Fibroblast of upper back skin (primary cell): ENCODE results near the gene ANKRD1.
"Not testable (repeated sequence)": the region's sequence is repeated elsewhere in the genome, so short reads cannot be mapped to it uniquely, and the experiment has no call there.

Source experiments
- DNase-seq: peaks from one replicate; pipeline ENCODE4 v3.0.0-alpha.2; 2013

The ANKRD1 gene

DNA sequence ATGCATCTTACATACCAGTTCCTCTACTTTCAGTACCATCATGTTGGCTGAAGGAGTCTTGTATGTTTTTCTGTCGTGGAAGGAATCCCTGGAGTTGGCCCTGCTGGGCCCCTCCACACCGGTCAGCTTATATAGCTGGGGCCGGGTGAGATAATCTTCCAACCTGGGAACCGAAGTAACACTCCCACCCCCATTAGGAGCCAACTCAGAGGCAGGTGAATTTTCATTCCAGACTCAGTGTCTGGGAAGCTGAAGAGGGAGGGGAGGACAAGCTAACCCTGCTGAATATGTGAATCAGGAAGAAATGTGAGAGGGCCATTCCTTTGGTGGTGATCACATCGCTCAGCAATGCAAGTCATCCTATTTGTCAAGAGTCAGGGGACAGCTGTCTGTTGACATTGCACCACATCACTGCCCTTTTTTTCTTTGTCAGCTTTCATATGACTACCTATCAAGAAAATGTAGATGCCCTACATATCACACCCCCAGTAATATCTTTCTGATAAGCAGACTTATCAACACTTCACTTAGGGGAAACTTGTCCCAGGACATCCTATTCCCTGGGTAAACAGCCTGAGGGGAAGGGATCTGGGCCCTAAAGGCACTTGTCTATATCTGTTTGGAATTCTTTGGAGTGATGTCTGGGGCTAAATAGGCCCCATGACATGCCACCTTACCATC lies at the start of gene ANKRD1:
ANKRD1 (minus strand) TSS at position 102 of the 681 bp plus-strand sequence; CDS start at position 42, 60 bp downstream.
- peak; percentile 93 for DNase-seq

DNA sequence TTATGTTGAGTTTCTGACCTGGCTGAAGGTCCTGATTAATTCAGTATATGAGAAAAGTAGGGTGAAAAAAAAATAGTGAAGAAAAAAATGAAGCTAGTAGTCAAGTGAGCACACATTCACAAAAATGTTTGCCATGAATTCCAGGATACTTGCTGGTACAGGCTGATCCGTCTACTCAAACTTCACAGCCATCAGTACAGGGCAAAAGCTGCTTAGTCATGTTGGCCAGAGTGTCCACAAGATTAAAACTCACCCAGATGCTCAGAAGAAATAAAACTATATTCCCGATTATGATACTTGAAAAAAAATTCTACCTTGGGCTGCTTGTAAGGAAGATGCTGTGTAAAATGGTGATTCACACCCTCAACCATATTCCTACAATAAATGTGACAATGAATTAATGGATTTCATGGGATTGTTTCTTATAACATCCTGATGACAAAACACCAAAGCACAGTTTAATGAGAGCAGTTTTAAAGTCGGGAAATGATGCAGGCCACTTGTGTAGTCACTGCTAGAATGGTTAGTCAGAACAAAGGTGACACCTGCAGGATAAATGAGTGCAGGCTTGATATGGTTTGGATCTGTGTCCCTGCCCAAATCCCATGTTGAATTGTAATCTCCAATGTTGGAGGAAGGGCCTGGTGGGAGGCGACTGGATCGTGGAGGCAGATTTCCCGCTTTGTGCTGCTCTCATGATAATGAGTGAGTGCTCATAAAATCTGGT lies 49.2 kb upstream of the ANKRD1 start:
- DNase-seq = peak; percentile 71

DNA sequence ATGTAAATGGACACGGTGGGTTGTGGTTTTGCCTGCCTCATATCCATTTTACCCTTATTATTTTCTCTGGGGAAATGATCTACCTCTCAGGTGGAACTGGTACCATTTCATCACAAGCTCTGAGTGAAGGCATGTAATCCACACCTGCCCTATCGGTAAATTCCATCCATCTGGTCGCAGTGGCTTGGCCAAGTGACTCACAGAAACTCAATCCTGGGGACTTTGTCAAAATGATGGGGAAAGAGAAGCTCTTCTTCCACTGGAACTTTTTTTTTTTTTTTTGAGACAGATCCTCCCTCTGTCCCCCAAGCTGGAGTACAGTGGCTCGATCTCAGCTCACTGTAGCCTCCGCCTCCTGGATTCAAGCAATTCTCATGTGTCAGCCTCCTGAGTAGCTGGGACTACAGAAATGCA lies 48.2 kb upstream of the ANKRD1 start:
- peak; percentile 17 for DNase-seq

DNA sequence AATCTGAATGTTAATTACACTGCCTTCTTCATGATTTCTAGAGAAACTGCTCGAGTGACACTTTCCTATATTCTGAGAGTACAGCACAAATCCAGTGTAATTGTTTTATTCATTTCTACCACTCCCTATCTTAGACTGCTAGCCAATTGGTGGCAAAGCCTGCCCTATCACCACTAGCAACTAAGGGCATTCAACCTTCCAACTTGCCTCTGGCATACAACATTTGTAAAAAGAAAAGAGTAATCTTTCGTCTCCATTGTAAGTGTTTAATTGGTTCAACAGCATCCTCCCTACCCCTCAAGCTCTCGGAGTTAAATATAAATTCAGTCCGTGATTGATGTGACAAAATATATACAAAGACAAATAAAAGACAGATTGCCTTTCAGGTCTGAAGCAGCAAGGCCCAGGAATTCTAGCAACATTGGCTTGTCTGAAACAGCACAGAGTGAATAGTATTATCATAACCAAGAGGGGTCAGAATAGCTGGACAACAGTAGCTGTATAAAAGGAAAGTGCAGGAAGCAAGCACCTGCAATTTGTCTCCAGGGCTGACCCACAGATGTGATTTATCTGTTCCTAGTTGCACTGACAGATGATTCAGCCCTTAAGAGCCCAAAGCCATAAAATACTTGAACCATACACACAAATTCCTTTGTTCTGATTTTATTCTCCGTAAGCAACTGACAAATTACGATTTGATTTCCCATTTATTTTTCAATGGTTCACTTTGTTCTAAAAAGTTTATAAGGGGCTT lies 47.6 kb upstream of the ANKRD1 start:
- DNase-seq = peak; percentile 94

DNA sequence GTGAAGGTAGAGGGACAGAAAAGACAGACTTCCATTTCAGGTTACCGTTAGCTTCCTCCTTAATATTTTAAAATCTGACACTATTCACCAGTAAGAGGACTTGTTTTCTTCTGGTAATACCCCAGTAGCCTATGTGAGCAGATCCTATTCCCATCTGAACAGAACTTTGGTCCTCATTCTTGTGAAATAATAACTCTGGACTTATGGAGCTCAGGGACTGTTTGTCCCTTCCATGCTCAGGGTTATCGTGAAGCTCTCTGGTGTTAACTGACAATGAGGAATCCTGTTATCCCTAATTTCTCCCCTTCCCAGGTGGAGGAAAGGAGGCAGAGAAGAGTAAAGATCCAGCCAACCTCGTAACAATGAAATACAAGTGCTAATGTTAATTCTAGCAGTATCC lies 47.0 kb upstream of the ANKRD1 start:
- no peak for DNase-seq

DNA sequence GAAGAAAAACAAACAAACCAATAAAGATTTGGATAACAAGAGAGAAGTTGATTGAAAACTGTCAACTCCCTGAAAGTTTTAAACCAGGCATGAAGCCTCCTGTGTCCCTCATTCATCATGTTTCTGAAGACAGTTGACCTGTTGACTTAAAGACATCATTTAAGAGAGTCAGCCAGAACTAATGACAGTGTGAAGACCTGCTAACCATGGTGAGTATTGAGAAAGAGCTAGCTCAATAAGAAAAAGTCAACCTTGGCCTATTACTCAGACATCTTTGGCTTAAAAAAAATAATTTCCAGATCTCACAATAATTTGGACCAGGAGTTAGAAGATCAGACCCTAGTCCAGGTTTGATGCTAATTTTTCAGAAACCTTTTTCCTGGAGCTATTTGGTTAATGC lies 45.3 kb upstream of the ANKRD1 start:
- DNase-seq = no peak

DNA sequence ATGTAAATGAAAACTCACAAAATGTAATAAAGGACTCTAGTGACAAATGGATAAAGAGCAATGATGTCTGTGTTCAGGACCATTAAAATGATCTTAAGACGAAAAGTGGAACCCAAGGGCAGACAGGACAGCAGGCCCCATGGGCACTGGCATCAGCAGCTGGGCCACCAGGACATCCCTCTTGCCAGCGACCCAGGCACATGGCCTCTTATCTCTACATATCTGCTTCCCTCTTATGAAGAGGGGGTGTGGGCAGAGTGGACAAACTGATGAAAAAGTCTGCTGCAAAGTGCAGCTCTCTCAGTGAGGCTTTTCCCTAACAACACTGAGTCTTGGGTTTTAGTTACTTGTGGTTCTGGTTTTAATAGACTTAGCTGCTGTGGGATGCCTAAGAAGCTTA lies 44.8 kb upstream of the ANKRD1 start:
- no peak for DNase-seq

DNA sequence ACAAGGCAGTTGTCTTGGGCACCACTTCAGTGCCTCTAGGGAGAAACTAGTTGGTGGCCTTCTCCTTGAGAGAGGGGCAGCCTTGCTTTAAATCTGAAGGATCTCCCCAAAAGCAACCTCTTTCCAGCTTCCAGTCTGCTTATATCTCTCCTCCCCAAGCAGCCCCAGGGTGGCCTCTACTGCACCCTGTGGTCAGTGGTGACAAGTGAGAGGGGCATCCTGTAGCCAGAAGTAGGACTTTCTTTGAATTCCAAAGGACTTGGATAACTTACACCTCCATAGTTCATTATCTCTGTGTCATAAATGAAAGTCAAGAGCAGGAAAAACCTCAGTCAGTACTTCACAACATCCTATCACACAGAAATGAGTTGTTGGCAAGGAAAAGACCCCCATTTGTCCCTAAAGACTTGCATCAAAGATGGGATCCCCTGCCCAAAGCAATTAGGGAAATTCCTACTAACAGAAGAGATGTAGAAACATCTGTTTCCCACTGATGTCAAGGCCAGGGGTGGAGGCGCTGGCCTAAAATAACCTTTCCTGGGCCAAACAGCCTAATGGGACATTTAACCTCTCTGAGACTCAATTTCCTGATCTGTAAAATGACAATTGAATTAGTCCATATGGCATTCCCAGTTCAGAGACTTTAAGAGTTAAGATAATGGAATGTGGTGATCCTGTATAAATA lies 44.0 kb upstream of the ANKRD1 start:
- no peak for DNase-seq

DNA sequence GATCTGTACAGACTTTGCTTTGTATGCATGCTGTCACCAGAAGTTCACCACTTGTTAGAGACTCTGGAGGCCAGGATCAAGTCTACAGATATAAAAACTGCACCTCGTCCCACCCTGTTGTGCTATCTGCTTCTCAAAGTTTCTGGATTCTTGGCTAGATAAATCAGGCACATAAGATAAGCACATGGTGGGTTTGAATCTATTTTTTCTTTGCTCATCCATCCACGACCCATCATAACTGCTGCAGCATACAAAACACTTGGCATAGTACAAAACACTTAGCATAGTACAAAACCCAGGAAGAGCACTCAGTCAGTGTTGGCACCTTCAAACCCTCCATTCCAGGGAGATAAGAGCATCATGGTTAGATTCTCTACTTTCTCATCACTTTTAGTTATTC lies 42.4 kb upstream of the ANKRD1 start:
- DNase-seq = no peak

DNA sequence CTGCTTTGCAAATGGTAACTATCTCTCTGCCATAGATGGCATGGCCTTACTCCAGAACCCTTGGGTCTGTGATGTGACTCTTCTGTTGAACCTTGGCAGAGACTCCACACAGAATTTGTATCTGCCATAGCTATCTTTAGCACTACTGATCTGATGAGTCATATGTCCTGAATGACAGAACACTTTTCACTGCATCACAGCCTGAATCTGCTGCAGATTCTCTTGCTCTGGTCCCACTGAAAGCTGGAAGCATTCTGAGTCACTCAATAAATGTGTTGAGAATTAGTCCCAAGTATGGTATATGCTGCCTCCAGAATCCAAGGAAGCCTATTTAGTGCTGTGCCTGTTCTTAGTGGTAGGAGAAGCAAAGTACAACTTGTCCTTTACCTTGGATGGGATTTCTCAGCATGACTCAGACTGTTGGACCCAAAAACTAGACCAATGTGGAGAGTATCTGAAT lies 39.5 kb upstream of the ANKRD1 start:
- peak; percentile 97 for DNase-seq

DNA sequence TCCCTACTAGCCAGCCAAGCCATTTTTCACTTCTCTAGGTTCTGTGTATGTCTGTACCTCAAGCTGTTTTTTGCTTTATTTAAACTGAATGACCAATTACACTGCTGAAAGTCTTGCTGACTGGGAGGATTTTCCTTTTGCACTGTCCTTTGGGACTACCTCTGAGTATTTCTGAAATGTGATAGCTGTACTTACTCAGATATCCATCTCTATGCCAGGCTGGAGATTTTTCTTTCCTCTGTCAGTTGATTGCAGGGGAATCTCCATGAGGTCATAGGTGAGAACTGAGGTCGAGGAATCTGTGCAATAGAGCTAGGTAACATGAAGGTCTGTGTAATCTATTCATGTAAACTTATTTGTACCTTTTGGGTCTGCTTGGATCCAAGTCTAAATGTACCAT lies 38.9 kb upstream of the ANKRD1 start:
- DNase-seq = no peak

DNA sequence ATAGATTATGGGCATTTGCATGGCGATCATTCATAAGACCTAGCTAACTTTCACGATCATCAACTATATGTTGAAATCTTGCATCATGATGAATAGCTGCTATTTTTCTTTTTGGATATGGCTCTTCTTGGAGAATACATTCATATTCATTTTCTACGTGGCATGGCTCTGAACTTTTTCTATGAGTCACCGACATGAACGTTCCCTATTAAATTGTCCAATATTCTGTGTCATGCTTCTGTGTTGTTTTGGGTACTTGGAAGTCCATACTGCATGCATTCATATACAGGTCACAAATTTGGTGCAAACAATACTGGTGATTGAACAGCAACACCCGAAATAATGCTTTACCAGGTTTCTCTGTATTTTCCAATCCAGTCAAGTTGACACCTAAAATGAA lies 37.9 kb upstream of the ANKRD1 start:
- DNase-seq = peak; percentile 20

DNA sequence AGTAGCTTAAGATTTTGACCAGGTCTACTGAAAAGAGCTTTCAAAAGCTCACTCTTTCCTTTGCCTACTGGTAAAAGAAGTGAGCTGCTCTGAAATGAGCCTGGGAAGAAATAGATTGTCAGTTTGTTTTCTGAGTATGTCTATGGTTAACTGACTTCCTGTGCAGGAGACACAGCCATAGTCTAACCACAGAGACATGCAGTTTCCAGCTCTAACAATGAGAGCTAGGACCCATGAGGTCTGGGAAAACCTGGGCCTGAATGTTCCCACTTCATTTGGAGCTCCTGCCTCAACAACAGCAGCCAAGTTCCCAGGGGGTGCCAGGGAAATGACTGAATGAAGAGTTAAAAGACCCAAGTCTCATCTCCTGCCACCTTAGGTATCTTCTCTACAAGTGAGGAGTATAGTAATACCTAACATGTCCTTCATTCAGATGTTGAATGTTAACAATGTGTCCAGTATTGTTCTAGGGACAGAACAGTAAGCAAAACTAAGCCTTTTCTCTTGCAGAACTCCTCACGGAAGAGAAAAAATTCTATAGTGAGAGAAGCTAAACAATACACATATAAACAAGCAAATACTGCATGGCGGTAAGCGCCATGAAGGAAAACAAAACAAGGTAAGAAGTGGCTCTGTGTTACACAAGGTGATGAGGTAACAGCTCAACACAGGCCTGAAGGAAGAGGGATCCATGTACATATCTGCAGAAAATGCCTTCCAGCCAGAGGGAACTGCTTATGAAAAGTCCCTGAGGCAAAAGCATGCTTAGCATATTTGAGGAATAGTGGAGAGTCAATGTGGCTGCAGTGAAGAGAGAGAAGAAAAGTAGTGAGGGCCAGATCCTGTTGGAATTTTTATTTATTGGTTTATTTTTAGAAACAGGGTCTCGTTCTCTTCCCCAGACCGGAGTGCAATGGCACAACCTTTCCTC lies 26.4 kb upstream of the ANKRD1 start:
- DNase-seq = peak; percentile 70

DNA sequence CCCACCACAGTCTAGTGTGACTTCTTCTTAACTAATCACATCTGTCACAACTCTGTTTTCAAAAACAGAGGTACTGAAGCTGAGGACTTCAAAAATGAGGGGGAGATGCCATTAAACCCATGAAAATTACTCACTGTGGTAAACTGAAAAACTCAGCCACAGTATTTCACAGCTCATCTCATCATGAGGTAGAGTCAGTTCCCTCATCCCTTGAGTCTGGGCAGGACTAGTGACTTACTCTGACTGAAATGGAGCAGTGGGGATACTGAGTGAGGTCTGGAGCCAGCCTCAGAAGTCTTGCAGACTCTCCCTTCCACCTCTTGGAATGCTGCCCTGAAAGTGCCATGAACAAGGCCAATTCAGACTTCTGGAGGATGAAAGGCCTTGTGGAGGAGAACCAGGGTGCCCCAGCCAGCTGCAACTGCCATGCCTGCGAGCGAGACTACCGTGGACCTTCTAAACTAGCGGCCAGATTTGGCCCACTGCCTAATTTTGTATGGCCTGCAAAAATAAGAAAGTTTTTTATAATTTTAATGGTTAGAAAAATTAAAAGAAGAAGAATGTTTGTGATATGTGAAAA lies 24.7 kb upstream of the ANKRD1 start:
- DNase-seq = peak; percentile 44

DNA sequence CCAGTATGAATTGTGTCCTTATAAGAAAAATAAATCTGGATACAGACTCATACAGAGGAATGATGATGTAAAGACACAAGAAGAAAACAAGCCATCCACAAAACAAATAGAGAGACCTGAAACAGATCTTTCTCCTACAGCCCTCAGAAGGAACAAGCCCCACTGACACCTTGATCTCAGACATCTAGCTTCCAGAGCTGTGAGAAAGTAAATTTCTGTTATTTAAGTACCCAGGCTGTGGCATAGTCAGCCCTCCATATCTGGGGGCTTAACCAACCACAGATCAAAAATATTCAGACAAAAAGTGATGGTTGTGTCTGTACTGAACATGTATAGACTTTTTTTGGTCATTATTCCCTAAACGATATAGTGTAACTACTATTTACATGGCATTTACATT lies 23.9 kb upstream of the ANKRD1 start:
- DNase-seq = no peak

DNA sequence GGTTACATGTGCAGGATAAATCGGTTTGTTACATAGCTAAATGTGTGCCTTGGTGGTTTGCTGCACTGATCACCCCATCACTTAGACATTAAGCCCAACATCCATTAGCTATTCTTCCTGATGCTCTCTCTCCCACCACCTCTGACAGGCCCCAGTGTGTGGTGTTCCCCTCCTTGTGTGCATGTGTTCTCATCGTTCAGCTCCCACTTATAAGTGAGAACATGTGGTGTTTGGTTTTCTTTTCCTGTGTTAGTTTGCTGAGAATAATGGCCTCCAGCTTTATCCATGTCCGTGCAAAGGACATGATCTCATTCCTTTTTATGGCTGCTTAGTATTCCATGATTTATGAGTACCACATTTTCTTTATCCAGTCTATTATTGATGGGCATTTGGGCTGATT lies 22.1 kb upstream of the ANKRD1 start:
- DNase-seq = not testable (repeated sequence)

DNA sequence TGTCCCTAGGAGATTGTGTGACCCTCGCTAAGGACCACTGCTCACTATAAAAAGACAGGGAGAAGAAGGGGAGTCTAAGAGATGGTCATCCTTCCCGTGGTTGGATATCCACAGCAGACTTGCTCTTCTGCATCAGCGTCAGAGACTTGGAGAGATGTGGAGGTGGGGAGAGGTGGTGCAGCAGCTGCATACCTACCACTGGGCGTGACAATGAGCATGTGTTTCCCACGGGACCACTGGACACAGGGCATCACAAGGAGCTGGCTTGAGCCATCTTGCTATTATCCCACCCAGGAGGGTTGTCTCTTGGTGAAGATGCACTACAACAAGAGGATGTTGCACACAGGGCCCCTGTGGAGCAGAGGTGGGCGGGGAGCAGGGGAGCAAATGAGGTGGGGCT lies 18.8 kb upstream of the ANKRD1 start:
- no peak for DNase-seq

DNA sequence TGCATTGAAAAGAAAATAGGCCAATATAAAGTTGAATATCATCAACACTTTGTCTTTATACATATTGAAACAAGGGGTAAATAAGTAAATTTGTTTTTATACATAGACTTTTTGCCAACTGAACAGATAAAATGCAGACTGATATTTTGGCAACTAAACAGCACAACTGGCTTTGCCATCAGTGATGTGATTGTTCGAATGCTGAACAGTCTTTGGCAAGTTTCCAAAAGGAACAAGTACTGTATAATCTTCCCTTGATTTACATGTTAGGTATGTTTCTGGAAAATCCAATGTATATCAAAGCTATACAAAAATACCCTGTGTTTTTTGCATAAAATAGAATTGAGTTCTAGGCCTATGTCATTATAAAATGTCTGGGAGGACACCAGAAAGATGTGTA lies 18.2 kb upstream of the ANKRD1 start:
- no peak for DNase-seq

DNA sequence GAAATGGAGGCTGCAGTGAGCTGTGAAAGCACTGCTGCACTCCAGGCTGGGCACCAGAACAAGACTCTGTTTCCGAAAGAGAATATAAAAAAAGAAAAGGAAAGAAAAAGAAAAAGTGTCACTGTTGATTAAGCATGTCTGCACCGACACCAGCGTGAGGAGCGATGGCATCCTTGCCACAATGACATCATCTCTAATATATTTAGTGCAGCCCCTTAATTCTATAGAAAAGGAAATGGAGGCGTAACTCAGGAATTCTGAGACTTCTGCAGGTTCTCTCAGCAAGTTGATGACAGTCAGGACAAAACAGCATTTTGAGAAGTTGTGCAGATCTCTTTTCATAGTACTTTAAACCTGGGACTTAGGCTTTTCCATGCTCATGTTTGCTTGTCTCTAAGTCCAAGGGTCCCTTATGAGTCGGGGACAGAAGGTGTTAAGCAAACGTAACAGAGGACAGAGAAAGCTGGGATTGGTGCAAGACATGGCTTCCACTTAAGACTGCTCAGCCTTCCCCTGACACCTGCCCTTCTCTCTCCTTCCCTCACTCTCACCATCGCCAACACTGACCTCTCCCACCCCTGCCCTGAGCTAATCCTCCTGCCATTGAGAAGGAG lies 16.9 kb upstream of the ANKRD1 start:
- DNase-seq = peak; percentile 43

DNA sequence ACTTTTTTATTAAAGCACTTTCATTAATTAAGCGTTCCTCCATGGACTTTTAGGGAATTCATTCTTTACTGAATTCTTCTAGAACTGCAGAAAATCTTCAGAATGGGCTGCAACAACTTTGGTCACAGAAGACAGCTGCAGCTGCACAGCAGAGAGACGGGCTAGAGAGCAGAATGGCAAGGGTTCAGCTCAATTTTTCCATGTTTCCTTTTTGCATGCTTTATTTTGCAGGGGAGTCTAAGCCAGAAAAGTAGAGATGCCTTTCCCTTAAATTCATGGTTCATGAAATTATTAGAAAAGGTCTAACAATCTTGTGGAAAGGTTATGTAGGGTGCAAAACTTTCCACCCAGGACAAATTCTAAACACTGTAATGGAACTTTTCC lies 15.4 kb upstream of the ANKRD1 start:
- no peak for DNase-seq

DNA sequence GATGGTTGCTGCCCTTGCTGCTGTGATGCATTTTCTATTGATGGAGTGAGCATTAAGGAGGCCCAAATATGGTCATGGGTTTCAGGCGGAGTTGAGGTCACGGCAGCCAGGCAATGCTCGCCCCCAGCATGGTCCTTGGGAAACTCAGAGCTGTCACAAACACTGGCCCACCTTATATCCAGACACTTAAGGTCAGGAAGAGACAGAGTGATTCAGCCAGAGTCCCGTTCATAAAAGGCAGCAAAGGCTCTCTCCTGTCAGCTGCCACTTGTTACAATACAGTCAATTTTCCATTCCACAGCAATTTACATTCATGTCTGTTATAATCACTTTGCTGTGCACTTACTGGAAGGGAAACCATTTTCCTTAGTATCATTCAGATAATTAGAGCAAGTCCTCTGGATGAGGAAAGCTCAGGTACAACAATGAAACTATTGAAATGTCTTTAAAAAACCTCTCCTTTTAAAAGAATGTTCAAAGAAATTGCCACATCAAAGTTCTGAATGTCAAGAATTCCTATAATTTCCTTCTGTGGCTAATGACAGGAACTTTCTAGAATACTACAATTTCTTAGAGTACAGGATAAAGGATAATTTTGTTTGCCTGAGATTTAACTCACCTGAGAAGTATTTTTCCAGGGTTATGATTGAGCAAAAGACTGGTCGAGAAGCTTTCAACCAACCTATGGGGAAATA lies 14.8 kb upstream of the ANKRD1 start:
- no peak for DNase-seq
